GM19351 (cell line): Measurements from ENCODE around the gene TAF1B.

Experiments used
- ATAC-seq: cut with Tn5 transposase; IDR thresholded peaks from one replicate; pipeline ENCODE4 v1.9.1; 2021; ENCODE audit warnings: mild to moderate bottlenecking, moderate library complexity; ENCODE audit not compliant: unreplicated experiment

TAF1B gene

GRCh38 chr2:9843229-9844035, at the start of gene TAF1B:
Gene TAF1B, plus strand, starts transcription at chr2:9843474. Its CDS starts 68 bp downstream, at chr2:9843542.
- peak; percentile 84 for ATAC-seq

GRCh38 chr2:9793918-9794717, 49.2 kb upstream of the TAF1B start:
- no peak for ATAC-seq

DNA sequence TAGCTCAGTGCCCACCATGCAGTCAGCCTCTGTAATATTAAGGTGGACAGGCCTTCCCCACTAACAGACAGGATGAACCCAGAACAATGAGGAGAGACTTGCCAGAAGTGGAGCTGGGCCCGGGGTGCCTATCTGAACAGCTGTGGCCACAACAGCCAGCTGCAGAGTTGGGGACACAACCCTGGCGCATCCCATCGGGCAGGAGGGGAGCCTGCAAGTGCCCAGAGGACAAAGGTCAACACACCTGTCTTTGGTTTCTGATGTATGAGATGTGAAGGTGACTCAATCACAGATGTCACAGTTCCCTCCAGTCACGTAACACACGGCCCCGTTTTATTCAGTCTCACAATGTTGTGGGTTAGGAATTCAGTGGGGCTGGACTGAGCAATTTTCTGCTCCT, 48.2 kb upstream of the TAF1B start:
- no peak for ATAC-seq

GRCh38 chr2:9796056-9797010, 46.9 kb upstream of the TAF1B start:
- ATAC-seq, result no peak

GRCh38 chr2:9797086-9797485, 46.2 kb upstream of the TAF1B start:
- ATAC-seq, result no peak

DNA sequence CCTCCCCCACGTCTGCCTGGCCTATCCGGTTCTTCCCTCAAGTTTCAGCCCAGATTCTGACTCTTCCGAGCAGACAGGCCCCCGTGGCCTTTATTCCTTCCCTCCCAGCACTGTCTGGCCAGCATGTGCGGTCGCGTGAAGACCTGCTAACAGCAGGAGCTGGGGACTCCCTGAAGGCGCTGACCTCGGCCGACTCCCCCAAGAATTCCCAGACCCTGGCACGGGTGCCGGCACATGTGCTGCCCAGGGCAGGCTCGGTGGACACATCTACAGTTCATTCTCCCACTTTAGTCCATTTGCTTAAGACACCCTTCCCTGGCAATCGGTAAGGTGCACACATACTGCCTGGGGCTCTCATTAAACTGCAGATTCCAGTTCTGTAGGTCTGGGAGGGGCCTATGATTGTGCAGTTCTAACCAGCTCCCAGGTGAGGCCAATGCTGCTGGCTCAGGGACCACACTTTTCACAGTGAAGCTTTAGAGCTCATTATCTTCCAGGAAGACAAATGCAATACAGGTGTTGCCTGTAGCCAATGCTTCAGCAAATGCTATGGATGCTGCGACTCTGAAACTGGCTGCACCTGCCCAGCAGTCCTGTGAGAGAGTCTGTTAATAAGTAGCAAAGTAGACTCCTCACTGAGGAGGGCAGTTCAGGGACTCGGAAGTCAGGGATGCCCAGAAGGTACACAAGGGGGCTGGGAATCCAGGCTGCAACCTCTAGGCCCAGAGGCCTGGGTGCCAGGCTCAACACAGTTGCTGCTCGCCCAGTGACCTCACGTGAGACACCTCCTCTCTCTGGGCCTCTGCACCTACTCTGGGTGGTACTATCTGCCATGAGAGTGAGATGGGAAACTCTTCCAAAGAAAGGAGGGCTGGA, 45.4 kb upstream of the TAF1B start:
- no peak for ATAC-seq

- ATAC-seq, result peak; percentile 17
These were observed 44.2 kb upstream of the TAF1B start for GRCh38 chr2:9799011-9799596.

DNA sequence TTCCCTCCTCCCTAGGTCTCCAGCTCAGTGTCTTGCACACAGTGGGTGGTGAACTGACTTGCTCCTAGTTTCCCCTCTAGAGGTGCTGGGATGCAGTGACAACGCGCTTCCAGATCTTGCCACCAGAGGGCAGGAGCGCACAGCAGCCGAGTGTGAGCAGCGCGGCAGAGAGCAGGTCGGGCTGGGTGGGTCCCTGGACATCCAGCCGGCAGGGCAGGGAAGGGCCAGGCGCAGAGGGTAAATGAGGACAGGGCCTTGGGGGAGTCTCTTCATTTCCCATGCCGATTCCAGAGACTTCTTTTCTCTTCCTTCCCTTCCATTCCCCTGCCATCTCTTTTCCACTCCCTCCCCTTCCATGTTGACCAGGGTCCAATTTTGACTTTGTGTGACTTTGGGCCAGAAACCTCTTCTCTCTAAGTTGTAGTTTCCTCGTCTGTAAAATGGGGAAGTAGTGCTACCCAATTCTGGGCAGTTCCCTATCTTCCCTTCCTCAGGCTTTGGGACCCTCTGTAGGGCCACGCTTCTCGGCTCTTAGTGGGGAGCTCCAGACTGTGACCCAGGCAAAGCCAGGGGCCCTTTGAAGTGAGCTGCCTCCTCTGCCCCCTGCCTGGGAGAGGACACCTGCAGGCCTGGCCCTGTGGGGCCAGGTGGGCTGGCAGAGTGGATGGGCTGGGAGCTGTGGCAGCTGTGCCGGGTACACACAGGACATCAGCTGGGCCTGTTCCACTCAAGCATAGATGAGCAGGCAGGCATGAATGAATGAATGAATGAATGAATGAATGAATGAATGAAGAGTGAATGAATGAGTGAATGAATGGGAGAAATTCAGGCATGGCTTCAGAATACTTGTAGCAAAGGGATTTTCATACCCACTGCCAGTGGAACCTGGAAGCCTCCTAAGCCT, 43.3 kb upstream of the TAF1B start:
- peak; percentile 87 for ATAC-seq

DNA sequence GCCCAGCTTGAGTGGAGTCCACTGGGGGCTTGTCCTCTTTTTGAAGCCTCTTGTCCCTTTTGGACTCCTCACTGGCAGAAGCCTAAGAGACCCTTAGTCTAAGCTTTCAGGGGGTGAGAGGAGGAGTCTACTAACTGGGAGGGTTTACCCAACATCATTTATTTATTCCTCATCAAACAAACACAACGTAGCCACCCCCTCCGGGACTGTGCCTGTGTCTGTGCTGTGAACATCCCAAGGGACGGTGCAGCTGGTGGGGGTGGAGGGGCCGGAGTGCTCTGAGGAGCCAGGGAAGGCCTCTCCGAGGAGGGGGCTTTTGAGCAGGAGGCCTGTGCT, 42.7 kb upstream of the TAF1B start:
- no peak for ATAC-seq

DNA sequence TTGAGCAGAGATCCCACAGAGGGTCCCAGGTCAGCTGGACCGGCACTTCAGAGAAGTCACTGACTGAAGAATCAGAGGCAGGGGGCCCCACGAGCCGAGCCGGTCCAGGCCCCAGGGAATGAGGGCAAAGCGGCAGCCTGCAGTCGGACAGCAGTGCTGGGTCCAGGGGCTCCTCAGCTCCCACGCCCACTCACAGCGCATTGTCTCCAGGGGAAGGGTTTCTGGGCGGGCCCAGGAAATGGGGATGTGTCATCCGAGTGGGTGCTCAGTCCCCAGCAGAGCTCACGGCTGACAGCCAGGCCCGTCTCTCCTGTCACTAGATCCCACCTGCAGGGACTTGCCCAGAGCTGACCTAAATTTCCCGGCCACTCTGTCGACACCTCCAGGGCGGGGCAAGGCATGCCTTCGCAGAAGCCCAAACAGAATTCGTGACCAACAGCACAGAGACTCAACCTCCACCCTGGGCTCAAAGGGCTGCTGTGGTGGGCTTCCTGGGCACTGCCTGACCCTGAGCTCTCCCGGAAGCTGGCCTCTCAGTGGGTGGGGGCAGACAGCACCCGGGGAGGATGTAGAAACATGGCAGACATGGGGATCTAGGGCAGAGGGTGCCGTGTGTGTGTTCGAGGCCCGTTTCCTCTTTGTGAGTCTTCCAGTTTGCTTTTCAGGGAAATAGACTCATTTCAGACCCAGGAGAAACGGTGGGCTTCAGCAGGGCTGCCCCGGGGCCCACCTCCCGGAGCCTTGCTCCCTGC, 42.1 kb upstream of the TAF1B start:
- no peak for ATAC-seq

DNA sequence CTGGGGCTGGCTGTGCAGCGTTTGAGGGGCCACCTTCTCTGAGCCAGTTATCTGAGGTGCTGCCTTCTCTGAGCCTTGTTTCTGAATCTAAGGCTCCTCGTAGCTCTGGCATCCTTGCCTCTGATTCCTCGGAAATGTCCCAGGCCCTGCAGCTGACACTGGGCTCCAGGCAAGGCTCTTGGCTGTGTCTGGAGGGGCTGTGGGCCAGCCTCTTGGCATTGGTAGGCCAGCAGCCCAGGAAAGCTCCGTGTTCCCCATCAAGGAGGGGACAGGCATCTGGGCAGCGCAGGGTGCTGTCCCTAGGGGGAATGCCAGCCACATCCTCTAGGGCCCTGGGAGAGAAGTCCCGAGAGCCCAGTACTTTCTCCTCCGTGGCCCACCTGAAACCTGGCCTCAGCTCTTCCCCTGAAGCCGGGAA, 40.7 kb upstream of the TAF1B start:
- no peak for ATAC-seq

GRCh38 chr2:9803023-9803805, 40.1 kb upstream of the TAF1B start:
- ATAC-seq, result no peak

- no peak for ATAC-seq
These were observed 37.6 kb upstream of the TAF1B start for GRCh38 chr2:9805435-9806297.

- ATAC-seq, result no peak
These were observed 37.0 kb upstream of the TAF1B start for GRCh38 chr2:9806298-9806610.

DNA sequence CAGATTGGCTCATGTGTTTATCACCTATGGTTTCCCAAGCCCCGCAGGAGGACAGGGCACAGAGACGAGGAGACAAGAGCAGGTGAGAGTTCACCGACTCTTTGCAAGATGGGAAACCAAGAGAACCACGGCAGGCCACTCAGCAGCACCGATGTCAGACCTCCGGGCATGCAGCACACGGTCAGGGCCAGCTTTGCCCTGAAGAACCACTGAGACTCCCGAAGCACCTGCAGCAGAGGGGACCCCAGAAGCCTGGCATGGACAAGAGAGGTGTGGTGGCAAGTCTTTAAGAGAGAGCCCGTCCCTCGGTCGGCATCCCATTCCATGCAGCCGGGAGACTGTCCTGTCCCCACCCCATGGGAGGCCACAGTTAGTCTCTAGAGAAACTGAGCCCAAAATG, 36.6 kb upstream of the TAF1B start:
- no peak for ATAC-seq

- no peak for ATAC-seq
These were observed 36.2 kb upstream of the TAF1B start for GRCh38 chr2:9807056-9807455.
